Bronchus fibroblast of lung (primary cell): ENCODE measurements around the gene DYNC1I2. TPM values are rescaled to one million over a fixed set of nuclear protein-coding genes. Genes with fewer than 3 reads are reported as not detected.

Source experiments
- total RNA-seq: library from RNA; depleted of rRNA; stranded (reverse); fragments of >200 nt; gene quantifications from 2 replicates; pipeline ENCODE4 v1.2.3, GENCODE V29; 2015

Gene DYNC1I2
- 99.0 and 103 TPM in 2 replicates for total RNA-seq

DNA sequence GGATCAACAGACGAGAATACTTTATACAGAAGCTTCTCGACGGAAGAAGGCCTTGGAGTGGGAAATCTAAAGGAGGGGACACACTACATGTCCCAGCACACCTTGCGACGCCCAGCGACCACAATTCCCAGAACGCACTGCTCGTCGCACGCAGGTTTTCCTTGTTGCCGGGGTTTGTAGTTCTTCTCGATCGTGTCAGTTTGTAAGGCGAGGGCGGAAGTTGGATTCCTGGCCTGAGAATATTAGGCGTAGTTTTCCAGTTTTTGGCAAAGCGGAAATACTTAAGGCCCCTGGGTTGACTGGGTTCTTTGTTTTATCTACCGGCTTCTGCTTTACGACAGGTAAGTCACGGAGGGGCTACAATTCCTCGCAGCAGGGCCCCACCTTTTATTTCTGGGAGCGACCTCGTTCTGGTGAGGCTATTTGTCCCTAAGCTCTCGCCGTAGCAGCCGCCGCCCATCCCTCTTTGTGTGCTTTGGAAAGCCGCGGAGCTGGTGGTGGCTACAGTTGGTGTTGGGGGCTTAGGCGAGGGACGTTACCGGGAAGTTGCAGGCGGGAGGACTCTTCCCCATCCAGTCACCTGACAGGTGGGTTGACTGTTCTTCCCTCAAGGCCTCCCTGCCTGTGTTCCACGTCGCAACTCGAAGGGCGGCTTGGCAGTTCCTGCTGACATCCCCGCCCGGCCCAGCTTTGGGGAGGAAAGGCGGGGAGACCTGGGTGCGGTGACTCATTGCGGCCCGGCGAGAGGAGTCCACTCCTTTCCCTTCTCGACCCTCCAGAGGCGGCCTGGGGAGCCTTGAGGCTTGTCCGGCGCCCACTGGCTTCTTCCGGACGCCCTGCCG, at the start of gene DYNC1I2:
Gene DYNC1I2 (plus strand): TSS at position 183 of the 842 bp plus-strand sequence. CDS start 2,687 bp downstream, outside the sequence.

Other genes starting within 250 kb of the DYNC1I2 start
- 38.7 and 40.5 TPM in 2 replicates for gene CYBRD1, start 165.0 kb upstream of the DYNC1I2 start, total RNA-seq
- gene SLC25A12, start 206.8 kb downstream of the DYNC1I2 start, total RNA-seq = 12.8 and 12.9 TPM in 2 replicates
- gene HAT1, start 235.0 kb downstream of the DYNC1I2 start, total RNA-seq = 45.6 and 50.6 TPM in 2 replicates